ENCODE data around the gene ZBTB38.
A peak's percentile ranks its signal among the peaks of the same experiment; 100 is the strongest.

ZBTB38 gene

DNA sequence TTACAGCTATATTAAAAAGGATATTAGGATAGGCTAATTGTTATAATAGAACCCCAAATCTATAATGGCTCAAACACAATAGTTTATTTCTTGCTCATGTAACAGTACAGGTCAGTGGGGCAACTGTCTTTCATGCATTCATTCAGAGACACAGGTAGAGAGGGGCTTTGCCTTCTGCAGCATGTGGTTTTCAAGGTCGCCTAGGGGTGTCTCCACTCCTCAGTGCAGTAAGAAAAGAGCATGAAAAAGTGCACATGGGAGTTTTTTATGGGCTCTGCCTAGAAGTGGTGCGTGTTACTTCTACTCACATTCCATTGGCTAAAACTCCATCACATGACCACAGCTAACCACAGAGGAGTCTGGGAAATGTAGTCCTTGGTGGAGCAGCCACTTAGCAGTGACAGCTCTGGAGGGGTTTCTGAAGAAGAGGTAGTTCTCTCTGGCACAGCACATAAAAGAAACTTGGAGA, 1.8 kb downstream of the ZBTB38 start:
- DNase-seq, result no peak

DNA sequence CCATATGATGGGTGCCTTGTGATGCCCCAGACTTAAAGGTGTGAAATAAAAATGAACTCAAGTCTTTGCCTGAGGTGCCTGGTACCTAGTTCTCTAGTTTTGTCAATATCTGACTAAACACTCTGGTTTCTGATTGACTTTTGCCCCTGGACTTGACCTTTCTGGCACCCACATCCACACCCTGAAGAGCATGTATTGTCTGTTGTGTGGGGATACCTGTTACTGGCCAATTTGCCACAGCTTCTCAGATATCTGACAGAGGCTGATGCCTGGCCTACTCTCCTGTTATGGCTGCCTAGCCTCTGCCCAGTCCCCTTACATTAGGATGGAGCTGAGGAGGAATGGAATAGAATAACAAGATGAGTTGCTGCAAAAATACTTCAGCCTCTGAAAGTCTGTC, 3.6 kb downstream of the ZBTB38 start:
- no peak for DNase-seq

DNA sequence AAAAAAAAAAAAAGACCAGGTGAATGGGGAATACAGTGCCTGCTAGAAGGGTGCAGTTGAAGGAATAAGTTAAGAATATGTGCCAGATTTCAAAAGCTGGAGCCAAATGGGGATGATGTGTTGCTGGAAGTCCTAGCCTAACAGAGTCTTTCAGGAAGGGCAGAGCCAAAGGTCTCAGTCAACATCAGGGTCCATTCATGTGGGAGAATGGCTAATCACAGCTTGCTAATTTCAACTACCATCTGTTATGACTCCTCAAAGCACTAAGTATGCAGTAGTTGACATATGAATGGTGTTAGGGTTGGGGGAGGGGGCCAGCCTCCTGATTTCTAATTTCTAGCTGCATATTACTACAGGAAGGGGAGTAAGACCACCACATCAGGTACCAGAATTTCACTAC, 4.4 kb downstream of the ZBTB38 start:
- no peak for DNase-seq

DNA sequence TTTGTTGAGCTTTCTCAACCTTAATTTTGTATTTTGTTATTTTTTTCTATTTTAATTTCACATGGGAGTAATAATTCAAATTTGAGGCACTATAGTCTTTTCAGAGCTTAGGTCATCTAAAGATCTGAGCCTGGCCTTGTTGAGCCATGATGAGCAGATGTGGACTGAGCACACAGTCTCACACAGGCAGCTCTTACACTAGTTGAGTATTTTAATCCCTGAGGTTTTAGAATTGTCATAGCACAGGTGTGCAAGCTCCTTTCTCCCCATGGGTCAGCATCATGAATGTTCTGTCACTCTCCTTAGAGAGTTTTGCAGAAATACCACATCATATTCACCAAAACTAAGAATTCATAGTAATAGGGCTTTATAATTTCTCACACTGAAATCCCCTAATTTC, 4.9 kb downstream of the ZBTB38 start:
- DNase-seq, result no peak

DNA sequence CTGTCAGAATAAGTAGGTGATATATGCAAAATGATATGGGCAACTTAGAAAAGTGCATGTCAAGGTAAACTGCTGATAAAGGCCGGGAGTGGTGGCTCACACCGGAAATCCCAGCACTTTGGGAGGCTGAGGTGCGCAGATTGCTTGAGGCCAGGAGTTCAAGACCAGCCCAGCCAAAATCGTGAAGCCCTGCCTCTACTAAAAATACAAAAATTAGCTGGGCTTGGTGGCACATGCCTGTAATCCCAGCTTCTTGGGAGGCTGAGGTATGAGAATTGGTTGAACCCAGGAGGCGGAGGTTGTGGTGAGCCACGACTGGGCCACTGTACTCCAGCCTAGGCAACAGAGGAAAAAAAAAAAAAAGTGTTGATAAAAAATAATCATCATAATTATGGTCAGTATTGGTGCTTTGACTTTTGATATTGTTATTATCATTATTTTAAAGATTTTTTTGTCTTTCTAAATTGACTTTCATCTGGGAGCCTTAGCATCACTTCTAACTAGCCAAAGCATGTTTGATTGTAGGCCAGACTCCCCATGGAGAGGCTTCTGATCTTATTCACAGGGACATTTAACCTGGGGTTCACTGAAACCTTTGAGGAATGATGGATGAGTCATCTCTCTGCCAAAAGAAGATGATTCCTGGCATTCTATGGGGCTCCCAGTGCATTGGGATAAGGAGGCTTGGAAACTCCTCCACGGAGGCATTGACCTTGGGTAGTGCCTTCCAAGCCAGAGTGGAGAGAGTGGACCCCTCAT, 5.6 kb downstream of the ZBTB38 start:
- DNase-seq, result no peak

DNA sequence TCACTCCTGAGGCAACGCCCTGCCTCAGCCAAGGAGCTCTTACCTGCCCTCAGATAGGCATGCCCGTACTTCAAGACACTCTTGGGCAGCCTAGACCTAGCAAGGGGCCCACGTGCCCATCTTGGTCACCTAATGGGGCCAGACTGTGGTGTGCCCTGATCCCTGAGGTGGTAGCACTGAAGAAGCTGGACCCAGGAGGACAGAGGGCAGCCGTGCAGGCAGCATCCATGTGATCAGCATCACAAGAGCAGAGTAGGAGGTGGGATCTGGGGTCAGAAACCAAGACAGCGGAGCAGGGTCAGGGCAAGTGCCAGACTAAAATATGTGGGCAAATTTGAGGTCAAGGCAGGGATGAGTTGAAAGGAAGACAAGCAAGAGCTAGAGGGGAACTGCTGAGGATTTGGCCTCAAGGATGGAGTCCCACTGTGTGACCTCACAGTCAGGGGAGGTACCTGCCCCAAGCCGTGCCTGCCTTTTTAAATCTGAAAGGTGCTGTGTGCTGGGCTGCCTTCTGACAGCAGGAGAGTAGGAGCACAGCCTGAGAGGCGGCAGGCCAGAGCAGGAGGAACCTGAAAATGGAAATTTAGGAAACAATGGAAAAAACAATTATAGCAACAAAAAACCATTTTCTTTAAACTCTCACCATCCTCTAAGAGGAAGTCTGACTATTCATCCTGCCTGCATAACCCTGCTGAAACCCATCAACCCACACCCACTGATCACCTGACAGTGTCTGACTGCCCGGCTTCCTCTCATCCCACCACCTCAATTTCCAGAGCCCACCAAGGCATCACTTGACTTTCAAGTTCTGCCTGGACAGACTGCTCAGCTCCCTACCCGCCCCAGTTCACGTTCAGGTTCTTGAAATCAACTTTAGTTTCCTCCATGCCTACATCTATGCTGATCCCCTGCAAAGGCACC, 7.3 kb downstream of the ZBTB38 start:
- no peak for DNase-seq

DNA sequence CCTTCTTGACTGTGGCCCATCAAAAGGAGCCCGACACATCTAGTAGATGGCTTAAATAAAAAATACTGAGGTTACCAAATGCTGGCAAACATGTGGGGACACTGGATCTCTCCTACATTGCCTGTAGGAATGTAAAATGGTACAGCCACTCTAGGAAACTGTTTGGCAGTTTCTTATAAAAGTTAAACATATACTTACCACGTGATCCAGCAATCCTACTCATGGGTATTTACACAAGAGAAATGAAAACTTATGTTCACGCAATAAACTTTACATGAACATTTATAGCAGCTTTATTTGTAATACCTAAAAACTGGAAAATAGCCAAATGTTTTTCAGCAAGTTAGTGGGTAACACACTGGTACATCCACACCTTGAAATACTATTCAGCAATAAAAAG, 9.1 kb downstream of the ZBTB38 start:
- DNase-seq, result no peak

DNA sequence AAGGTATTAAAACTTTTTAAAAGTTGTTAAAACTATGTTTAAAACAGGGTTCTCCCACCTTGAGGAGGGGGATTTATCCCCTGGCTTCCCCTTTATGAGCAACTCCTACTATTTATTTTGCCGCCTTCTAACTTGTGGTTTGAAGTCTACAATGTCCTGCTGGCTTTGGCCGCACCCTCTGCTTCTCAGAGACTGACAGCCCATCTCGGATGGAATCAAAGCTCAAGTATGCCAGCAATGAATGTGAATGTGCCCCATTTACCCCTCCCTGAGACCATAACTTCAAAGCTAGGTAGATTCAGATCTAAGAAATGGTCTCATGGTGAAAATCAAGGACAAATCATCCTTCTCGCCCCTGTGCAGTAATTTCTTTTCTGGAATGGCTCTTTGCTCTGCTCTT, 10.3 kb downstream of the ZBTB38 start:
- DNase-seq, result no peak

DNA sequence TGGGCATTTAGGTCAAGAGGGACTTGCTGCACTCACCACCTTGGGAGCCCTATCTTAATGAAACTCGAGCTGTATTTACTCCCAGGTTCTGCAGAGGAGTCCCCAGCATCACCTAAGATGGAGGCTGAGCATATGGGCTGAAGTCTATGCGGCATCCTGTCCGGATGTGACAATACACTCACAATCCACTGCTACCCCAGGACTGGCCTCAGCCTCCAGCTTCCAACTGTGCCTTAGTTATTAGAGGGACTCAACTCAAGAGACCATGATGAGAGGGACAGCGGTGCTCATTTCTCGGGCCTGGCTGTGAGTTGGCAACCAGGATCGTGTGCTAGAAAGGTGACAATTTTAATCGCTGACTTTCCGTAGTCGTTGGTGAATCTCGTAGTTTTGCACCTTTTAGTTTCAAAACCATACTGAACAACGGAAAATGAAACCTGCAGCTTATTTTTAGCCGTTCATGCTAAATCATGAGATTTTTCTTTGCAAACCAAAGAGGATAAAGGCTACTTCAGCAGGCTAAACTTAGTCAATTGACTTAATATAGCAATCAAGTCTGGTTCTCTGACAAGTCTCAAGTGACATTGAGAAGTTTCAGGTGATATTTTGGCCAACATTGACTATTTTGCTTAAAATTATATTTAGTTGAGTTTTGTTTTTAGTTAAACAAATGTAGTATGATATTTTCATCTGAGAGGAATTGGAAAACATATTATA, 11.1 kb downstream of the ZBTB38 start:
- DNase-seq, result no peak

DNA sequence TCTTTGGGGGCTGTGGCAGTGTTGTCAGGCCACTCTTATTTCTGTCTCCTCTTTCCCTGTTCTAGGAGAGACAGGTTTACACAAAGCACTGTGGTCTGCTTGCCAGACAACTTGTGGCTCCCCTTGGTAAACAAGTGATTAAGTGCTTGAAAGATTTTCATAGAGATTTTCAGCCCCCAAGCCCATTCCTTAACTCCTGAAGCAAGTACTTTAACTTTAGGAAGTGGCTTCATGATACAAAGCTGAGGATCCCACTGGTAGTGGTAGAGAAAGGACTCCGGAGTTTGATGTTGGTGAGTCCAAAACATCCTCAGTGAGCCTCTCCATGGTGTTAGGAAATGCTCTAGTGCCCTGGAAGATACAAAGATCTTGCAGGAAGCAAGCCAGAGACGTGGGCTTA, 12.0 kb downstream of the ZBTB38 start:
- no peak for DNase-seq

DNA sequence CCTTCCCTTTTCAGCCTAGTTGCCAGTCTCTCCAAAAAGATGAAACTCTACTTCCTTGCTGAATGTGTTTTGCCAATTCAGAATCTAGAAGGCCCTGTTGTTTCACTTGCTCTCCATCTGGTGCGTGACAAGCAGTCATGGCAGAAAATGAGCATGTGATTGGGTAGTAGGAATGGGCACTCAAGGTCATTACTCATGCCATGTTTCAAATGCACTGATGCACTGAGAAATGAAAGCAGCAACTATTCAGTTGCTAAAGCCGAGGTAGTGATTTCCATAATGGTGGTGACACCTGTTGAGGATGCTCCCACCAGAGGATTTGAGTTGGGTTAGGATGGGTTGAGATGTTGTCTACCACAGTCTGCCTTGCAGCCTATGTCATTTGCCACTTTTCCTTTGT, 12.7 kb downstream of the ZBTB38 start:
- no peak for DNase-seq

DNA sequence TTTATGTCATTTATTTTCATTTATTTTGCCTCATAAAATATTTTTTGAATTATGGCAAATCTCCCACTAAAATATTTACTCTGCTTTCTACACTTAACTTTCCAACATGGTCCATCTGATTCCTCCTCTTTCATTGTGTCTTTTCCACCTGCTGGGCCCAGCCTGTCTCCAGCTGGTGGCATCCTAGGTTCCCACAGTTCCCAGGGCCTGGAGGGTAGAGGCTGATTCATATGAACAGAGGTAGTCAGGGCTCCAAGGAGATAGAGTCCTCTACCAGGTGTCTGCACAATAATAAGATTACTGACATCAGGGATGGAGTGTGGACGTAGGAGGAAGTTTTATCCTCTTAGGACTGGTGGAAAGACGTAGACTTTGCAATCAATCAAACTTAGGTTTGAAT, 14.3 kb downstream of the ZBTB38 start:
- DNase-seq, result no peak

DNA sequence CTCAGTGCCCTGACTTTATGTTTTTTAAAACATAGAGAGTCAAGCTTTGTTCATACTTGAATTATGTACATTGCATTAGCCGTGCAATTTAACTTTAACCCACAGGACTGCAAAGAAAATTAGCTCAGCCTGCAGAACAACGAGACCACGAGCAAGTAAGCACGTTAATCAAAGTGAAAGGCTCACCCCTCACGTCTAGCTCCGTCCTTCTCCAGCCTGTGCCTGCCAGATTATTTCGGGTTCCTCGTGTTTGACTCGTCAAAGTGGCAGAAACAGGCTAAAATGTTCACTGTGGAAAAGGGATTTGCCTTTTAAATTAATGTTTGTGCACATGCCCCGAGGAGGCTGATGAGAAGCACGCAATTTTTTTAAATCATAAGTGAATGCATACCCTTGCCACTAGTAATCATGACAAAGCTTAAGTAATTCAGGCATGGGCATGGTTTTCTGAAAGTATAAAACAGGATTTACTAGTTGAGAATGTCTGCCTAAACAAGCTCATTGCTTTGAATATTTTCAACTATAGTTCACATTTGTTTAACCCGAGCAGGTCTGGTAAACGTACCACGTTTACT, 15.3 kb downstream of the ZBTB38 start:
- DNase-seq, result peak; percentile 39

DNA sequence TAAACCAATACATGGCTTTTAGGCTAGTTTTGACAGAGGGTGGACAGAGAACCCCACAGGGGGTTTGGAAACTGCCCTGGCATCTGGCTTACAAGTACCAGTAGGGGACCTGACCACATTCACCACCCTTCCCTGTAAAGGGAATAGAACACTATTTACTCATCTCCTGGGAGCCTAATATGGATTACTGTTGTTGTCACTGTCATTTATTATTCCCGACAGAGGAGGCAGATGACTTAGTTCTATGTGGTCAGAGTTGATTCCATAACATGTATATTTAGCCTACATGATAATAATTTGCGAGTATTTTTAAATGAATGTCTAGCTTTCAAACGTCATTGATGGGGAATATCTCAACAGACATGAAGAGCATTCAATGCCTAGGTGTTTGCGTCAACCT, 15.9 kb downstream of the ZBTB38 start:
- no peak for DNase-seq

DNA sequence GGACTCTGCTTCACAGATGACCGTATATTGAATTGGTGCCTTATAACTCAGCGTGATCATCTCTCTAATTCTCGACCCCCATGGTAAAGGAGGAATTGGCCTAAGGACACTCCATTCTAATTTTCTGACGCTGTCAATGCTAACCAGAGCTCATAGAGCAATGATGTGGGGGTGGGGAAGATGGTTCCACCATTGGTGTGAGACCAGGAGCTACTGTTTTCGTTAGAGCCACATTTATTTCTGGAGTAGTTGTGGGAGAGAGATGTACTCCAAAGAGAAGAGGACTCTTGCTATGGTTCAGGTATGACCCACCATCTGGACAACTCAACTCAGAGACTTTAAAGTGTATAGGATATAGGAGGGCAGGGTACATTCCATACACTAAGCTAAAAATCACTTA, 16.3 kb downstream of the ZBTB38 start:
- DNase-seq, result no peak

DNA sequence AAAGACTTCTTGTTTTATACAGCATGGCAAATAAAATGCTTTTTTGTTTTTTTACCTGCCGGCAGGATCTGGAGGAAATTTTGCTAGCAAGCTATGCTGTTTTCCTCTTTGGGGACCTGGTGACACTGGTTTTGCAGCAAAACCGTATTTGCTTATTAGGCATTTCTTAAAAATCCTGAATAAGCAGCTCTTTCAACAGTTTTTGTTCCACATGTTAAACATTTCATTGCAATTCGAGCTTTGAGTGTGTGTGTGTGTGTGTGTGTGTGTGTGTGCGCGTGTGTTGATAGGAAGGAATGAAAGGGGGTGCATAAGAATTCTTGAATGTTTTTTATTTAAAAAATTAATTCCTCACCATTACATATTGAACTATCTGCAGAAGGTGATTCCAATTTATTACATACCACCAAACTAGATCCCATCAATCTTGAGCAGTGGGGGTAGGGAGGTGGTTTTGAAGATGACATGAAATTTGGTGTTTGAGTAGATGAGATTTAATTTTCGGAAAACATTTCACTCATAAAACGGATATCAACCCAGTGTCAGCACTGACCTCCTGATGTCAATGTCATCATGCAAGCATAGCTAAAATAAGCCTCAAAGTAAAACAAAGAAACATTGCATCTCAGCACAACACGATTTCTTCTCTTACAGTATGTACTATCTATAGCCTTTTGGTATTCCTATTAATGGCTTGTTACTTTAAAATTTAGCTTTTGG, 17.3 kb downstream of the ZBTB38 start:
- no peak for DNase-seq

DNA sequence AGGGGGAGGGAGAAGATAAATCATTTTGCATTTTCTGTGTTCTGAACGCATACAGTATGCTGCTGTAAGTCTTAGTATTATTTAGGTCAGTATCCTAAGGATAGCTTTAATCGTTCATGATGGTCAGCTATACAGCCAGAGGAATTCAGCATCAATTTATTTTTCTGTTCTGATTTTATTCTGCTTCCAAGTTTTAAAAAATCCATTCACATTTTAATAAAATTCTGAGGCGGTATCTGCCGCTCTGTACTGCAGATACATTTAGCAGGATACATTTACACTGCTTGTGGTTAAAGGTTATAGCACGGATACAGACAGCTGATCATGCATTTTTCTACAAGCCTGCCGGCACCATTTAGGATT, 17.8 kb downstream of the ZBTB38 start:
- no peak for DNase-seq

DNA sequence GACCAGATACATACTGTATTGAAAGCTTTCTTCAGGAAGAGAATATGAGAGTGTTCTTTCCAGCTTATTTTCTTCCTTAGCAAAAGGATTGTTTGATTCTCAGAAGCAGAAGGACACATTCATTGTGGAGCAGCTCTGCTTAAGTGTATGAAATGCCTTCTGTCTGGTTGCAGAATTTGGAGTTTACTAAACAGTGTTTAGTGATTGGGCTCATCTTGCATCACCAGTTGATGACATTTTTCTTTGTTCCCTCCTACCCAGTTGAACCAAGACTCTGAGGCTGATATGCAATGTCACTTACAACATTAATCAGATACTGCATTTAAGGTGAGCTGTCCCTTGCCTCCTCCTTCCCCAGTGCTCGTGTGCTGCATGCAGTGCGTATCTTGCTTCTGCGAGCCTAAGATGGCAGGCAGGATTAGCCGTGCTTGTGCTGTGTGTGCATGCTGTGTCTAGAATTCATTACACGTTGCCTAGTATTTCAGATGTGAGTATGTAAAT, 18.4 kb downstream of the ZBTB38 start:
- DNase-seq, result no peak

DNA sequence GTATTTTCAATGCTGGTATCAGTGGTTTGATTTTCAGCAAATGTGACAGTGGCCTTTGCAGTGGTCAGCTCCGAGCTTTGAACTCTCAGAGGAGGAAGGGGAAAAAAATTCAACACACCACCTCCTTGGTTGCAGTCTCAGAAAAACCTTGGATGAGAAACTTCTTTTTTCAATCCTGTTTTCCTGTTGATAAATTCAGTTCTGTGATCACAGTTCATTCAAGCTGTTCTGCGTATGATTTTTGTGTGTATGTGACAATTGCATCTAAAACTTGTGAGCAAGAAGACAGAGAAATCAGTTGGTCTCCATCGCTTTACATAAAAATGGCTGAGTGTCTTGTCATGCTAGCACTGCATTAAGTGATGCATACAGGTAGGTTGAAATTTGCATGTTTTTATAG, 19.2 kb downstream of the ZBTB38 start:
- DNase-seq, result no peak

DNA sequence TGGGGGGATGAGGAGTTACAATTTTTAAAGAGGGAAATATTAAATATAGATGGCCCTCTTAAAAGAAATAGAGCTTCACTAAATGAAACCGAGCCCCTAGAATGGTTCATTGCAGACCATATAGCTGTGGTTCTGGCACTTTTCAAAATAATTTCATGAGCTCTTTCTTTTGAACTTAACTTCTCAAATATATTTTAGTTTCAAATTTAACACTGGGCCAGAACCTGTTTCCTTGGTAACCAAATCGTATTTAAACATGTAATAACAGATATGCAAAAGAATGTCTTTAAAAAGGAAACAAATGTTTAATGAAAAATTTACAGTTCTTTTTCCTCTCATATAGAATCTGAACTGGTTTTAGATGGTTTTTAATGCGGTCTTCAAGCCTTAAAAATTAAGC, 20.1 kb downstream of the ZBTB38 start:
- DNase-seq, result no peak

DNA sequence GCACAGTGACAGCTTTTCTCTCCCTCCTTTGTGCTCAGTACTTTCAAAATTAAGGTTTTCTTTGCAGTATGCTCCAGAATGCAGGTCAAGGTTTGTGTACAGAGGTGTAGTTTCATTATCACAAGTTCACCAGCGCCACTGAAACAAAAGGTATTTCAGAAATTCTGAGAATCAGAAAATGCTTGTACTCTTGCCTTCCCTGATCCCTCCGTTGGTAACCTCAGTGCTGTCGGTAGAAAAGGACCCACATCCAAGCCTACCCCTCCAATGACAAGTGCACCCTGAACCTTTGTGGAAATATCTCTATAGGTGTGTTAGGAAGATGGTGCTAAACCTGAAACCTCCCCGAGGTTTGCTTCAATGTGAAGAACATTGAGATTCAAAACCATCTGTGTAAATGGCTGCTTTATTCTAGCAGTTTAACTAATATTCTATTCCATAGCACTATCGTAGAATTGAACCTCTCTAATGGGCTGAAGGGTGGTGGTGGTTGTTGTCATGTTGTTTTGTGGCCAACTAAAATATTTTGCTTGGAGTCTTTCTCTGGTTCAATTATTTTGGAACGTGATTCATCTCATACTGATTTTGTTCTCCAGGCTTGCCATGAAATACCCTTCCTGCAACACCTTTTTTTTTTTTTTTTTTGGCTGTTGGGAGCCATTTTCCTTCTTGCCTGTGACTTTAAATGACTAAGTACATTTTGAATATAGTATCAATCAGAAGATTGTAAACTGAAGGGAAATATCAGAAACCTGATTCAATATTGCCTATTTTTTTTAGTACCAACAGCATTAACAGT, 20.7 kb downstream of the ZBTB38 start:
- DNase-seq, result no peak

DNA sequence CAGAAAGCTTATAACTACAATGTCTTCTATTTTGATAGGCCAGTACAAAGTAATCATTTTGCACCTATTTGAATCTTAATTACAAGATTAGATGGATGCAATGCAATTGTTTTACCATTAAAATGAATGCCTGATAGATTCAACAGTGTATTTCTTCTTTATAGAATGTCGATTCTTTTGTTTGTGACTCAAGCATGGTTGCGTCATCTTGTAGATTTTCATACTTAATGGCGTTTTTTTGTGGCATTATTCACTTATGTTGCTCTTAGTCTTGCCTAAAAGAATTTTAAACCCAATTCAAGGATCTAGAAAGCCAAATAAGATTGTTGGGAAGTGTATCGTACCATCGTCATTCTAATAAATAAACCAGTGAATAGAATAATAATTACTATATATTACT, 21.4 kb downstream of the ZBTB38 start:
- DNase-seq, result no peak

Data from amniotic stem cell (primary cell).